Gastroesophageal sphincter (tissue), 4 donors: ENCODE results near the gene EXOC6B. TPM values are rescaled to one million over a fixed set of nuclear protein-coding genes. Genes with fewer than 3 reads are reported as not detected.

ENCODE experiments used
- ATAC-seq: fragments of 150-250 bp; one replicate; pipeline ENCODE4 v1.9.1; 2016; ENCODE audit warnings: mild to moderate bottlenecking, moderate library complexity
- H3K27ac ChIP-seq, 4 donors: fragments of 200-600 bp; sonication (generic) in 3 of 4; 1 replicate in 3 of 4; 2 replicates in 1 of 4; pipeline ENCODE4 v1.5.1; 2016 to 2019
- H3K27me3 ChIP-seq: fragments of 200-600 bp; sonication (generic); one replicate; pipeline ENCODE4 v1.5.1; 2019
- H3K36me3 ChIP-seq, 2 donors: fragments of 200-600 bp; sonication (generic); one replicate each; pipeline ENCODE4 v1.5.1; 2019; ENCODE audit warnings: control low read depth in 1 of 2
- H3K4me1 ChIP-seq, 3 donors: fragments of 200-600 bp; sonication (generic); 1 replicate in 2 of 3; 2 replicates in 1 of 3; pipeline ENCODE4 v1.5.1; 2016 to 2019; ENCODE audit warnings: control low read depth in 2 of 3
- H3K4me3 ChIP-seq, 2 donors: fragments of 200-600 bp; sonication (generic); one replicate each; pipeline ENCODE4 v1.5.1; 2019; ENCODE audit warnings: mild to moderate bottlenecking in 1 of 2, moderate library complexity in 1 of 2
- H3K9me3 ChIP-seq, 3 donors: fragments of 200-600 bp; sonication (generic); one replicate each; pipeline ENCODE4 v1.5.1; 2017 to 2019; ENCODE audit warnings: control low read depth in 2 of 3
- CTCF ChIP-seq, 4 experiments: fragments of 200-600 bp in 2 of 4; fragments of 450-650 bp in 2 of 4; sonication (generic) in 1 of 4; IDR thresholded peaks; one replicate each; pipeline ENCODE4 v1.5.1; 2017 to 2019; ENCODE audit warnings: antibody characterized with exemption in 4 of 4, mild to moderate bottlenecking in 2 of 4, moderate library complexity in 2 of 4
- EP300 ChIP-seq: sonication (generic); formaldehyde crosslinking; IDR thresholded peaks from one replicate; pipeline ENCODE4 v1.6.1; 2017; ENCODE audit warnings: antibody characterized with exemption, mild to moderate bottlenecking
- POLR2A ChIP-seq, 2 donors: fragments of 450-650 bp; IDR thresholded peaks; one replicate each; pipeline ENCODE4 v1.6.1; 2017; ENCODE audit warnings: antibody characterized with exemption in 2 of 2, mild to moderate bottlenecking in 2 of 2, moderate library complexity in 1 of 2
- POLR2AphosphoS5 ChIP-seq: sonication (generic); formaldehyde crosslinking; IDR thresholded peaks from one replicate; pipeline ENCODE4 v1.6.1; 2017; ENCODE audit warnings: antibody characterized with exemption
- WGBS, 2 donors: methylation state at CpG; one replicate each; pipeline ENCODE4 v1.1.5; 2018; ENCODE audit warnings: low coverage in 1 of 2; 5-methylcytosine and 5-hydroxymethylcytosine counted together
- total RNA-seq, 4 donors: library from RNA; depleted of rRNA; stranded (reverse); fragments of >200 nt; gene quantifications; one replicate each; pipeline ENCODE4 v1.1.0, GENCODE V29; 2016

EXOC6B gene
- total RNA-seq, 4 donors from 2014 or later: 35.3 to 47.2 (median 41.2) TPM

DNA sequence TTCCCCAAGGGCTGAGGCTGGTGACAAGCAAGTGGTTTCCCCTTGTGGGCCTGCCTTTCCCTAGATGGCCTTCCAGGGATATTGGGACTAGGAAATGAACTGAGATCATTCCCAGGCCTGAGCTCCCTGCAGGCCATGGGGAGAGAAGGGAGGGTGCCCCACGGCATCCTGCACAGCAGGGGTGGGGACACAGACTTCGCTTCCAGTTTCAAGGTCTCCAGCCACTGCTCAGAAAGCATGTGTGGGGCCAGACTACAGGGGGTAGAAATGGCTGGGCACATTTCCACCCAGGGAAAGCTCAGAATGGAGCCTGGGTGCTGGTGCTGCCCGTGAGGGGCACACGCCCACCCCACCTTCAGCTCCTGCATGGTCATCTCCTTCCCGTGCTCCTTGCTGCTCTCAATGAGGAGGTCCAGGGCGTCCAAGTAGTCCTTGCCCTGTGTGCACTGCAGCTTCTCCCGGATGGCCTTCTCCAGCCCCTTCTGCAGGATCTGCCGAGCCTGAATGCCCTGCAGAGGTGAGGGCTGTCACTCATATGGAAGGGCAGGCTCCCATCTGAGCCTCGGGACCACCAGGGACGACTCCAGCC, 691.3 kb downstream of the EXOC6B start:
- no peak overlapping the region for H3K27ac ChIP-seq
- H3K4me1 ChIP-seq: peaks cover 0 to 17% (median 5%) of the 10 kb centered on the region in 3 donors
- ATAC-seq: no peak
- WGBS, 2 donors: 100% methylated on average over 1 of the region's 10 CpGs; no CpG with 5 or more reads in 1 of the 2 donors
- TF ChIP-seq CTCF (IDR thresholded peaks at IDR 0.05) (no peak), EP300 (no peak), POLR2A (IDR thresholded peaks at IDR 0.05) (no peak), POLR2AphosphoS5 (no peak)
- no peak overlapping the region for H3K4me3 ChIP-seq
- H3K36me3 ChIP-seq: no peaks in the 10 kb centered on the region
- H3K9me3 ChIP-seq: no peaks in the 10 kb centered on the region
- peaks cover 40% of the 10 kb centered on the region for H3K27me3 ChIP-seq

- TF ChIP-seq EP300 (no peak), POLR2A (IDR thresholded peaks at IDR 0.05) (no peak), POLR2AphosphoS5 (no peak), CTCF (IDR thresholded peaks at IDR 0.05) (no peak)
- Histone ChIP-seq H3K4me1 (peaks cover 0 to 17% (median 5%) of the 10 kb centered on the region in 3 donors), H3K9me3 (no peaks in the 10 kb centered on the region), H3K27me3 (peaks cover 40% of the 10 kb centered on the region), H3K27ac (no peak overlapping the region), H3K36me3 (no peaks in the 10 kb centered on the region), H3K4me3 (no peak overlapping the region)
- WGBS, 2 donors: 87% methylated on average over 3 of the region's 11 CpGs; no CpG with 5 or more reads in 1 of the 2 donors
- no peak for ATAC-seq
Measured at GRCh38 chr2:72133721-72134407, 692.0 kb downstream of the EXOC6B start.

GRCh38 chr2:72132981-72133720, 692.7 kb downstream of the EXOC6B start:
- Histone ChIP-seq H3K27ac (no peak overlapping the region), H3K4me3 (no peak overlapping the region), H3K4me1 (peaks cover 0 to 12% (median 2%) of the 10 kb centered on the region in 3 donors), H3K27me3 (peaks cover 42% of the 10 kb centered on the region), H3K36me3 (no peaks in the 10 kb centered on the region), H3K9me3 (no peaks in the 10 kb centered on the region)
- no CpG with 5 or more reads among the region's 29 CpGs for WGBS, 2 donors
- TF ChIP-seq POLR2A (IDR thresholded peaks at IDR 0.05): no peak
- TF ChIP-seq EP300: no peak
- no peak for TF ChIP-seq POLR2AphosphoS5
- TF ChIP-seq CTCF (IDR thresholded peaks at IDR 0.05): no peak
- ATAC-seq: no peak

DNA sequence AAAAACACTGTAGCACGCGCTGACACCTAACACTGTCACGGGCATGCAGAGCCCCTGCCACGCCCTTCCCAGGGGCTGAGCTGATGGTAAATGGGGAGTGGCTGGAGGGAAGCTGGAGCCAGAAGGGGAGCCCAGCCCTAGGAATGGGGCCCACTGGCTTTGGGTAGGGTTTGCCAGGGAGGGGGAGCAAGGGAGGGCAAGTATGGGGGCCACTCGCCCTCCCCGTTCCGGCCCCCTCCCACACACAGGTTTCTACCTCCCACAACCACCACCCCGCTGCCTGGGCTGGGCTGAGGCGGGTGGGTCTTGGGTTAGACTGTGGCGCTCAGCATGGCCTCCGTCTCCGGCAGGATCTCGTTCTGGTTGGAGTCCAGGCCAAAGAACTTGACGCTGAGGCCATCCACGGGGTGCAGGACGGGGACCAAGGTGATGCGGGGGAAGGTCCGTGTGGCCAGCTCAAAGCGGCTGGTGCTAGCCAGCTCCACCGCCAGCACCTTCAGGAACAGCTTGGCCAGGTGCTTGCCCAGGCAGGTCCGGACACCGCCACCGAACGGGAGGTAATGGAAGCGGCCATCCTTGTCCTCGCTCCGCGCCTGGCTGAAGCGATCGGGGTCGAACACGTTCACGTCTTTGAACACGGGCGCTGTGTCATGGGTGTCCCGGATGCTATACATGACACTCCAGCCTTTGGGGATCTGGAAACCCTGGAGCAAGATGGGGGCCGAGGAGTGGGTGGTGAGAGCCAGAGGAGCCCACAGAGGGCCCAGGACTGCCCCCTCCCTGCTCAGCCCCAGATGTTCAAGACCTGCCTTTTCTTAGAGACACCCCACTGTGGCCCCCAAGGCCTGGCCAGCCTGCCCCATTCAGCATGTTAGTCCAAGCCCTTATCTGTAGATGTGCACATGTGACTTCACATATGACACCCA, 693.7 kb downstream of the EXOC6B start:
- no peak for TF ChIP-seq POLR2A (IDR thresholded peaks at IDR 0.05)
- TF ChIP-seq EP300: no peak
- TF ChIP-seq POLR2AphosphoS5: no peak
- no peak for TF ChIP-seq CTCF (IDR thresholded peaks at IDR 0.05)
- no peaks in the 10 kb centered on the region for H3K9me3 ChIP-seq
- H3K27ac ChIP-seq: no peak overlapping the region
- 83 to 95% methylated on average over 4 of the region's 37 CpGs for WGBS, 2 donors
- peaks cover 0 to 2% (median 0%) of the 10 kb centered on the region in 3 donors for H3K4me1 ChIP-seq
- ATAC-seq: no peak
- H3K36me3 ChIP-seq: no peaks in the 10 kb centered on the region
- H3K4me3 ChIP-seq: no peak overlapping the region
- H3K27me3 ChIP-seq: peaks cover 49% of the 10 kb centered on the region
